Spleen (tissue), 11 donors: ENCODE measurements around the gene TEAD1. TPM values are rescaled to one million over a fixed set of nuclear protein-coding genes. Genes with fewer than 3 reads are reported as not detected.

Experiments
- DNase-seq: peaks from one replicate; pipeline ENCODE4 v3.0.0-alpha.2; 2020
- H3K27ac ChIP-seq, 8 donors: fragments of 200-600 bp; sonication (generic) in 7 of 8; 1 replicate in 4 of 8; 2 replicates in 4 of 8; pipeline versions ENCODE4 v1.5.0 to v1.8.0; 2016 to 2021; ENCODE audit warnings: inconsistent platforms in 4 of 8, mild to moderate bottlenecking in 4 of 8, moderate library complexity in 1 of 8
- H3K27me3 ChIP-seq, 7 donors: fragments of 200-600 bp; sonication (generic) in 6 of 7; replicated peaks in 1 of 7; 1 replicate in 4 of 7; 2 replicates in 3 of 7; pipeline versions ENCODE4 v1.5.0 to v1.8.0; 2016 to 2021; ENCODE audit warnings: inconsistent platforms in 3 of 7, mild to moderate bottlenecking in 1 of 7
- H3K36me3 ChIP-seq, 6 donors: fragments of 200-600 bp; sonication (generic) in 5 of 6; 1 replicate in 4 of 6; 2 replicates in 2 of 6; pipeline versions ENCODE4 v1.5.0 to v1.8.0; 2016 to 2021; ENCODE audit warnings: inconsistent platforms in 2 of 6
- H3K4me1 ChIP-seq, 6 donors: fragments of 200-600 bp; sonication (generic) in 5 of 6; 1 replicate in 3 of 6; 2 replicates in 3 of 6; pipeline versions ENCODE4 v1.5.0 to v1.8.0; 2016 to 2021; ENCODE audit warnings: inconsistent platforms in 3 of 6
- H3K4me3 ChIP-seq, 8 donors: fragments of 200-600 bp; sonication (generic) in 7 of 8; 1 replicate in 4 of 8; 2 replicates in 4 of 8; pipeline versions ENCODE4 v1.5.0 to v1.8.0; 2016 to 2021; ENCODE audit warnings: inconsistent platforms in 4 of 8, mild to moderate bottlenecking in 4 of 8, moderate library complexity in 2 of 8
- H3K9me3 ChIP-seq, 8 donors: fragments of 200-600 bp; sonication (generic) in 7 of 8; 1 replicate in 4 of 8; 2 replicates in 4 of 8; pipeline versions ENCODE4 v1.5.0 to v1.8.0; 2016 to 2021; ENCODE audit warnings: inconsistent platforms in 4 of 8
- POLR2A ChIP-seq, 3 donors: fragments of 450-650 bp; IDR thresholded peaks; one replicate each; pipeline ENCODE4 v1.5.1; 2017; ENCODE audit warnings: antibody characterized with exemption in 3 of 3, mild to moderate bottlenecking in 1 of 3
- POLR2AphosphoS5 ChIP-seq, 3 donors: sonication (generic); formaldehyde crosslinking; IDR thresholded peaks; one replicate each; pipeline ENCODE4 v1.5.1; 2017; ENCODE audit warnings: antibody characterized with exemption in 3 of 3
- WGBS, 5 donors: extraction: QIAGEN DNeasy Blood & Tissue Kit in 3 of 5; methylation state at CpG; one replicate each; pipeline versions ENCODE4 v1.1.5 to v1.1.7; 2013 to 2018; 5-methylcytosine and 5-hydroxymethylcytosine counted together
- intact Hi-C: fragments of 100-400 bp; cut with DNase I; formaldehyde crosslinking; loops from one replicate; pipeline ENCODE4 v1.15.0; 2023; ENCODE audit warnings: low total_unique reads
- polyA plus RNA-seq, 3 donors: library from polyadenylated mRNA; stranded (reverse); fragments of 200-250 nt; gene quantifications; one replicate each; pipeline ENCODE4 v1.2.1, GENCODE V29; 2013
- total RNA-seq, 7 donors: library from RNA; depleted of rRNA in 3 of 7; stranded (reverse); fragments of >200 nt in 3 of 7; fragmentation: NEBNext Ultra II Directional in 4 of 7; extraction: Animal tissue kit (Norgen Biotek cat#: 25700) in 4 of 7; gene quantifications; one replicate each; pipeline versions ENCODE4 v1.1.0 to v1.2.1, GENCODE V29; 2016 to 2021
- TF ChIP-seq, protein P1 (sequence below), 11 experiments: fragments of 200-600 bp in 7 of 11; fragments of 450-650 bp in 4 of 11; sonication (generic) in 4 of 11; IDR thresholded peaks in 8 of 11; conservative IDR thresholded peaks in 3 of 11; 1 replicate in 7 of 11; 2 replicates in 4 of 11; pipeline versions ENCODE4 v1.4.0 to v1.8.0; 2016 to 2021; ENCODE audit warnings: antibody characterized with exemption in 11 of 11, inconsistent platforms in 4 of 11, mild to moderate bottlenecking in 1 of 11
- donor health status: healthy with polysubstance abuse.
- donor health status: DM: no; HTN: no; CAD: no; lungs with moderate emphysema.
- donor health status: DM: no; HTN: no; CAD: no.
- donor health status: Bipolar disorder and iron deficiency.
- donor health status: healthy.
- donor health status: DM: no; HTN: no; CAD: no.
- donor health status: DM: yes; HTN: yes; CAD: no.

Gene TEAD1
- total and polyA plus RNA-seq, 10 donors: 0.93 to 46.0 (median 18.6) TPM

DNA sequence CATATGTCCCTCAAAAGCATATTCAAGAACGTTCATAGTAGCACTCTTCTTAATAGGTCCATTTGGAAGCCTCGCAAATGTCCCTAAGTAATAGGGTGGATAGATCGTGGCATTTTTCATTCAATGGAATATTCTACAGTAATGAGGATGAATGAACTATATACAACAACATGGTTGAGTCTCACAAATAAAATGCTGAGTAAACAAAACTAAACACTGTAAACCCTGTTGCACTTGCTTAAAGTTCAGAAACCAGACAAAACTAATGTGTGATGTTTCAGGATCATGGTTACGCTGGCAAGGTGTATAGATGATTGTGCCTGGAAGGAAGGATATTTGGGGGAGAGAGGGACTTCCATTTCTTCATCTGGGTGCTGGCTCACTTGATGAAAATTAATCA, 244.4 kb downstream of the TEAD1 start:
- Histone ChIP-seq H3K27ac (no peak overlapping the region), H3K27me3 (peaks cover 0 to 7% (median 0%) of the 10 kb centered on the region in 7 donors), H3K4me1 (peaks cover 0 to 4% (median 1%) of the 10 kb centered on the region in 6 donors), H3K4me3 (no peak overlapping the region), H3K9me3 (no peaks in the 10 kb centered on the region), H3K36me3 (no peaks in the 10 kb centered on the region)
- intact Hi-C loops: no loop called here
- TF ChIP-seq POLR2A (IDR thresholded peaks at IDR 0.05) (no peak), POLR2AphosphoS5 (IDR thresholded peaks at IDR 0.05) (no peak)
- TF ChIP-seq, protein P1, sequence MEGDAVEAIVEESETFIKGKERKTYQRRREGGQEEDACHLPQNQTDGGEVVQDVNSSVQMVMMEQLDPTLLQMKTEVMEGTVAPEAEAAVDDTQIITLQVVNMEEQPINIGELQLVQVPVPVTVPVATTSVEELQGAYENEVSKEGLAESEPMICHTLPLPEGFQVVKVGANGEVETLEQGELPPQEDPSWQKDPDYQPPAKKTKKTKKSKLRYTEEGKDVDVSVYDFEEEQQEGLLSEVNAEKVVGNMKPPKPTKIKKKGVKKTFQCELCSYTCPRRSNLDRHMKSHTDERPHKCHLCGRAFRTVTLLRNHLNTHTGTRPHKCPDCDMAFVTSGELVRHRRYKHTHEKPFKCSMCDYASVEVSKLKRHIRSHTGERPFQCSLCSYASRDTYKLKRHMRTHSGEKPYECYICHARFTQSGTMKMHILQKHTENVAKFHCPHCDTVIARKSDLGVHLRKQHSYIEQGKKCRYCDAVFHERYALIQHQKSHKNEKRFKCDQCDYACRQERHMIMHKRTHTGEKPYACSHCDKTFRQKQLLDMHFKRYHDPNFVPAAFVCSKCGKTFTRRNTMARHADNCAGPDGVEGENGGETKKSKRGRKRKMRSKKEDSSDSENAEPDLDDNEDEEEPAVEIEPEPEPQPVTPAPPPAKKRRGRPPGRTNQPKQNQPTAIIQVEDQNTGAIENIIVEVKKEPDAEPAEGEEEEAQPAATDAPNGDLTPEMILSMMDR (IDR thresholded peaks at IDR 0.05 in 8 of 11, conservative IDR thresholded peaks at IDR 0.05 in 3 of 11): no peak
- DNase-seq: no peak
- 88 to 94% (median 90%) methylated on average over 4 of the region's 4 CpGs for WGBS, 5 donors

DNA sequence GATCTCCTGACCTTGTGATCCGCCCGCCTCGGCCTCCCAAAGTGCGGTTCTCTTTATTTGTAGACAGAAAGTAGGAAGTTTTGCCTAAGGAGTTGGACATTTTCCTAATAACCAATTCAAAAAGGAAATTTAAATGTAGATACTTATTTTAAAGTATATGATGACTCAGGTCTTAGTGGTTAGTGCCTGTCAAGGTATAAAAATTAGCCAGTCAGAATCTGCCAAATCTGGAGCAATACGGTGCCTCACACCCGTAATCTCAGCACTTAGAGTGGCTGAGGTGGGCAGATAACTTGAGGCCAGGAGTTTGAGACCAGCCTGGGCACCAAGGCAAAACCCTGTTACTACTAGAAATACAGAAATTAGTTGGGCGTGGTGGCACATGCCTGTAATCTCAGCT, 248.2 kb downstream of the TEAD1 start:
- no peak for DNase-seq
- no peaks in the 10 kb centered on the region for H3K4me1 ChIP-seq
- no peak overlapping the region for H3K27ac ChIP-seq
- 88 to 96% (median 89%) methylated on average over 7 of the region's 7 CpGs for WGBS, 5 donors
- no peak overlapping the region for H3K4me3 ChIP-seq
- peaks cover 0 to 8% (median 0%) of the 10 kb centered on the region in 6 donors for H3K36me3 ChIP-seq
- H3K9me3 ChIP-seq: no peaks in the 10 kb centered on the region
- H3K27me3 ChIP-seq: no peaks in the 10 kb centered on the region
- intact Hi-C loops: no loop called here
- TF ChIP-seq, protein P1 (IDR thresholded peaks at IDR 0.05 in 8 of 11, conservative IDR thresholded peaks at IDR 0.05 in 3 of 11): no peak
- TF ChIP-seq POLR2A (IDR thresholded peaks at IDR 0.05) (no peak), POLR2AphosphoS5 (IDR thresholded peaks at IDR 0.05) (no peak)

DNA sequence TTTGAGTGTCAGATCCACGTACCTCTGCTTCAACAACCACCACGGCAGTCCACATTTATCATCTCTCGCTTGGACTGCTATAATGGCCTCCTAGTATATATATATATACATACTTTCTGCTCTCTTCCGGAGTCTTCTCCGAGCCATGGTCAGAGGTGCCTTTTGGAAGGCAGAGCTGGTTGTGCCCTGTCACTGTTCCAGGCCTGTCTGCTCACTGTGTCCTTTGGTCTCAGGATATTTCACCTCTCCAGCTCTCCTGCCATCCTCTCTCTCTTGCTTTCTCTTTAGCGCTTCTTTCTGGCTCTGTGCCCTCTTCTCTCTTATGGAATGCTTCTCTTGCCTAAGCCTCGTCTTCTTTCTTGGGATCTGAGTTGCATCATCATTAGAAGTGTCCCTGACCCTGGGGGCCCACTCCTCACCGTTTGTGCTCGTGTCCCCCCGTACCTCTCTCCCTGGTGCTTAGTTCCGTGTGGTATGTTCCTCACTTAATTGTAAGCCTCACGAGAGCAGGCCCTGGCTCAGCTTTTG, 248.8 kb downstream of the TEAD1 start:
- Histone ChIP-seq H3K27me3 (no peaks in the 10 kb centered on the region), H3K27ac (no peak overlapping the region), H3K4me1 (no peaks in the 10 kb centered on the region), H3K9me3 (no peaks in the 10 kb centered on the region), H3K36me3 (peaks cover 0 to 8% (median 0%) of the 10 kb centered on the region in 6 donors), H3K4me3 (no peak overlapping the region)
- DNase-seq: no peak
- 83 to 90% (median 85%) methylated on average over 12 of the region's 12 CpGs for WGBS, 5 donors
- intact Hi-C loops: no loop called here
- TF ChIP-seq, protein P1 (IDR thresholded peaks at IDR 0.05 in 8 of 11, conservative IDR thresholded peaks at IDR 0.05 in 3 of 11): no peak
- TF ChIP-seq POLR2AphosphoS5 (IDR thresholded peaks at IDR 0.05) (no peak), POLR2A (IDR thresholded peaks at IDR 0.05) (no peak)

DNA sequence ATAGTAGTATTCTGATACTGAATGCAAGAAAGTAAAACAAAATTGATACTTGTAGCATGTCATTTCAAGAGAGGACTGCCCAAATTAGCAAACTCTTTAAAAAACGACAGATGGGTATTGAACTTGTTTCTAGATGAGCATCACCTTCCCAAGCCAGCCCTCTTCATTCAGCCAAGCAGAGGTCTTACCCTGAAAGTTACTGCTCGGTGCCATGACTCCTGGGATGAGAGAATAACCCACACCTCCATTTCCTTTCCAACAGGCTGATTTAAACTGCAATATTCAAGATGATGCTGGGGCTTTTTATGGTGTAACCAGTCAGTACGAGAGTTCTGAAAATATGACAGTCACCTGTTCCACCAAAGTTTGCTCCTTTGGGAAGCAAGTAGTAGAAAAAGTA, 250.4 kb downstream of the TEAD1 start:
- Histone ChIP-seq H3K27ac (no peak overlapping the region), H3K27me3 (no peaks in the 10 kb centered on the region), H3K4me3 (no peak overlapping the region), H3K4me1 (no peaks in the 10 kb centered on the region), H3K36me3 (peaks cover 0 to 8% (median 0%) of the 10 kb centered on the region in 6 donors), H3K9me3 (no peaks in the 10 kb centered on the region)
- WGBS, 5 donors: 74 to 92% (median 79%) methylated on average over 3 of the region's 3 CpGs
- no peak for DNase-seq
- intact Hi-C loops: no loop called here
- TF ChIP-seq, protein P1 (IDR thresholded peaks at IDR 0.05 in 8 of 11, conservative IDR thresholded peaks at IDR 0.05 in 3 of 11): no peak
- no peak for TF ChIP-seq POLR2AphosphoS5 (IDR thresholded peaks at IDR 0.05)
- no peak for TF ChIP-seq POLR2A (IDR thresholded peaks at IDR 0.05)
